Measurements from ENCODE around the gene AMMECR1L. TPM values are rescaled to one million over a fixed set of nuclear protein-coding genes. Genes with fewer than 3 reads are reported as not detected.
A peak's percentile ranks its signal among the peaks of the same experiment; 100 is the strongest.

Gene AMMECR1L
- total and polyA plus RNA-seq, 2 of the 13 experiments (the other 11 are each of a cell fraction or from before 2014, with no cell fraction given) = 9.1 to 14.2 TPM

DNA sequence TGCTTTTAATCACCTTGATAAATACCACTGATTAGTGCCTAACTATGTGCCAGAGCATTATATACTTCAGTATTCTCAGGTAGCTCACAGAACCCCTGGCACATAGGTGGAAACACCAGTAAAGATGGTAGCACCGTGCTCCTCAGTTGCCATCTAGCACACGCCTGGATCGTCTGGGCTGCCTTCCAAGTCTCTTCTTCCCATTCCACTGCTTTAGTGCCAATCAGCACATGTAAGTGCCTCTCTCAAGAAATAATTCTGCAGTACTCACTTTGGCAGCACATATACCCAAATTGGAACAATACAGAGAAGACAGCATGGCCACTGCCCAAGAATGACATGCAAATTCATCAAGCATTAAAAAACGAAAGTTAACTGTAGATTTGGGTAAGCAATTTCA lies 40.8 kb downstream of the AMMECR1L start:
- in situ Hi-C loops (cut with HindIII; ENCODE audit: extremely low pct_ligation_motif_present, low pct_unique_long_range_greater_than_20kb) = no loop called here
- FAIRE-seq (no peak), ATAC-seq (no peak), DNase-seq (ENCODE audit: low spot score) (no peak)
- Histone ChIP-seq H3K4me2 (ENCODE audit: low read depth, low read length) (no peak overlapping the region), H3K79me2 (ENCODE audit: insufficient read depth, low read length) (no peaks in the 10 kb centered on the region), H3K27me3 (ENCODE audit: control insufficient read depth in 1 of 2, insufficient read depth in 2 of 2, low read length in 2 of 2) (no peaks in the 10 kb centered on the region), H4K20me1 (ENCODE audit: insufficient read depth, low read length) (no peaks in the 10 kb centered on the region), H2AFZ (ENCODE audit: low read length) (no peak overlapping the region), H3K9me3 (ENCODE audit: low read length) (no peaks in the 10 kb centered on the region), H3K4me1 (ENCODE audit: insufficient read depth, low read length) (no peaks in the 10 kb centered on the region), H3K4me3 (replicated peaks in 1 of 3; ENCODE audit: insufficient read depth in 1 of 3, low read depth in 2 of 3, low read length in 3 of 3) (no peak overlapping the region), H3K9ac (ENCODE audit: insufficient read depth, low read depth, low read length) (no peak overlapping the region), H3K36me3 (replicated peaks in 1 of 2; ENCODE audit: control insufficient read depth in 1 of 2, insufficient read depth in 2 of 2, low read length in 2 of 2) (peaks cover 27 to 42% of the 10 kb centered on the region in 2 experiments), H3K27ac (ENCODE audit: extremely low read length, insufficient read depth, low read length) (no peak overlapping the region)
- intact Hi-C loops (cut with micrococcal nuclease; ENCODE audit: unreplicated experiment) = no loop called here
- WGBS (ENCODE audit: low lambda C conversion rate) = 94% methylated on average over 4 of the region's 4 CpGs
- POLR2A ChIA-PET = interaction anchor here (1.0 kb wide), 1 partner anchor 33 kb away, joined by 5 read pairs; no protein-coding TSS in a partner anchor
- BruUV-seq (replicated peaks) = no TSS peak
- CTCF ChIA-PET (ENCODE audit: low intra/inter-chr PET ratio, low total read pairs) = no interaction called here
- TF ChIP-seq NFIB (CRISPR knock-in tag; IDR thresholded peaks at IDR 0.05; ENCODE audit: borderline replicate concordance) = no peak
- TF ChIP-seq, protein P1, sequence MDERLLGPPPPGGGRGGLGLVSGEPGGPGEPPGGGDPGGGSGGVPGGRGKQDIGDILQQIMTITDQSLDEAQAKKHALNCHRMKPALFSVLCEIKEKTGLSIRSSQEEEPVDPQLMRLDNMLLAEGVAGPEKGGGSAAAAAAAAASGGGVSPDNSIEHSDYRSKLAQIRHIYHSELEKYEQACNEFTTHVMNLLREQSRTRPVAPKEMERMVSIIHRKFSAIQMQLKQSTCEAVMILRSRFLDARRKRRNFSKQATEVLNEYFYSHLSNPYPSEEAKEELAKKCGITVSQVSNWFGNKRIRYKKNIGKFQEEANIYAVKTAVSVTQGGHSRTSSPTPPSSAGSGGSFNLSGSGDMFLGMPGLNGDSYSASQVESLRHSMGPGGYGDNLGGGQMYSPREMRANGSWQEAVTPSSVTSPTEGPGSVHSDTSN (CRISPR knock-in tag; IDR thresholded peaks at IDR 0.05) = no peak
- TF ChIP-seq, protein P2, sequence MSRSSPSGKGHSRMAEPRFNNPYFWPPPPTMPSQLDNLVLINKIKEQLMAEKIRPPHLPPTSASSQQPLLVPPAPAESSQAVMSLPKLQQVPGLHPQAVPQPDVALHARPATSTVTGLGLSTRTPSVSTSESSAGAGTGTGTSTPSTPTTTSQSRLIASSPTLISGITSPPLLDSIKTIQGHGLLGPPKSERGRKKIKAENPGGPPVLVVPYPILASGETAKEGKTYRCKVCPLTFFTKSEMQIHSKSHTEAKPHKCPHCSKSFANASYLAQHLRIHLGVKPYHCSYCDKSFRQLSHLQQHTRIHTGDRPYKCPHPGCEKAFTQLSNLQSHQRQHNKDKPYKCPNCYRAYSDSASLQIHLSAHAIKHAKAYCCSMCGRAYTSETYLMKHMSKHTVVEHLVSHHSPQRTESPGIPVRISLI (CRISPR knock-in tag; IDR thresholded peaks at IDR 0.05; ENCODE audit: borderline replicate concordance) = 0 out of 2 replicates have a peak, but pooled peaks have one; percentile 20
- TF ChIP-seq, protein P3, sequence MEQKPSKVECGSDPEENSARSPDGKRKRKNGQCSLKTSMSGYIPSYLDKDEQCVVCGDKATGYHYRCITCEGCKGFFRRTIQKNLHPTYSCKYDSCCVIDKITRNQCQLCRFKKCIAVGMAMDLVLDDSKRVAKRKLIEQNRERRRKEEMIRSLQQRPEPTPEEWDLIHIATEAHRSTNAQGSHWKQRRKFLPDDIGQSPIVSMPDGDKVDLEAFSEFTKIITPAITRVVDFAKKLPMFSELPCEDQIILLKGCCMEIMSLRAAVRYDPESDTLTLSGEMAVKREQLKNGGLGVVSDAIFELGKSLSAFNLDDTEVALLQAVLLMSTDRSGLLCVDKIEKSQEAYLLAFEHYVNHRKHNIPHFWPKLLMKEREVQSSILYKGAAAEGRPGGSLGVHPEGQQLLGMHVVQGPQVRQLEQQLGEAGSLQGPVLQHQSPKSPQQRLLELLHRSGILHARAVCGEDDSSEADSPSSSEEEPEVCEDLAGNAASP (CRISPR knock-in tag; IDR thresholded peaks at IDR 0.05; ENCODE audit: borderline replicate concordance) = no peak
- no peak for TF ChIP-seq ZFYVE20 (CRISPR knock-in tag; IDR thresholded peaks at IDR 0.05; ENCODE audit: borderline replicate concordance, low read depth)
- no peak for TF ChIP-seq SALL1 (CRISPR knock-in tag; IDR thresholded peaks at IDR 0.05)
- TF ChIP-seq TBX3 (IDR thresholded peaks at IDR 0.05; ENCODE audit: borderline replicate concordance) = no peak
- TF ChIP-seq, protein P4, sequence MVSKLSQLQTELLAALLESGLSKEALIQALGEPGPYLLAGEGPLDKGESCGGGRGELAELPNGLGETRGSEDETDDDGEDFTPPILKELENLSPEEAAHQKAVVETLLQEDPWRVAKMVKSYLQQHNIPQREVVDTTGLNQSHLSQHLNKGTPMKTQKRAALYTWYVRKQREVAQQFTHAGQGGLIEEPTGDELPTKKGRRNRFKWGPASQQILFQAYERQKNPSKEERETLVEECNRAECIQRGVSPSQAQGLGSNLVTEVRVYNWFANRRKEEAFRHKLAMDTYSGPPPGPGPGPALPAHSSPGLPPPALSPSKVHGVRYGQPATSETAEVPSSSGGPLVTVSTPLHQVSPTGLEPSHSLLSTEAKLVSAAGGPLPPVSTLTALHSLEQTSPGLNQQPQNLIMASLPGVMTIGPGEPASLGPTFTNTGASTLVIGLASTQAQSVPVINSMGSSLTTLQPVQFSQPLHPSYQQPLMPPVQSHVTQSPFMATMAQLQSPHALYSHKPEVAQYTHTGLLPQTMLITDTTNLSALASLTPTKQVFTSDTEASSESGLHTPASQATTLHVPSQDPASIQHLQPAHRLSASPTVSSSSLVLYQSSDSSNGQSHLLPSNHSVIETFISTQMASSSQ (IDR thresholded peaks at IDR 0.05; ENCODE audit: low read depth) = no peak
- TF ChIP-seq, protein P4 (CRISPR knock-in tag; IDR thresholded peaks at IDR 0.05; ENCODE audit: borderline replicate concordance) = no peak
- peak; percentile 37; the same call in 1 of the 2 replicates for TF ChIP-seq POLR2G (IDR thresholded peaks at IDR 0.05; ENCODE audit: low read depth, low read length)
- TF ChIP-seq SATB2 (CRISPR knock-in tag; IDR thresholded peaks at IDR 0.05) = no peak
- TF ChIP-seq POLR2A (IDR thresholded peaks at IDR 0.05; ENCODE audit: insufficient read depth in 1 of 2, low read depth in 2 of 2, low read length in 2 of 2) = 0 out of 4 replicates have a peak, but pooled peaks of 1 of the 2 experiments have one; percentile 29
- no peak for TF ChIP-seq ZNF446 (CRISPR knock-in tag; IDR thresholded peaks at IDR 0.05)
- TF ChIP-seq ZNF20 (CRISPR knock-in tag; IDR thresholded peaks at IDR 0.05) = no peak
- TF ChIP-seq ZNF543 (CRISPR knock-in tag; IDR thresholded peaks at IDR 0.05) = no peak
- TF ChIP-seq, protein P5, sequence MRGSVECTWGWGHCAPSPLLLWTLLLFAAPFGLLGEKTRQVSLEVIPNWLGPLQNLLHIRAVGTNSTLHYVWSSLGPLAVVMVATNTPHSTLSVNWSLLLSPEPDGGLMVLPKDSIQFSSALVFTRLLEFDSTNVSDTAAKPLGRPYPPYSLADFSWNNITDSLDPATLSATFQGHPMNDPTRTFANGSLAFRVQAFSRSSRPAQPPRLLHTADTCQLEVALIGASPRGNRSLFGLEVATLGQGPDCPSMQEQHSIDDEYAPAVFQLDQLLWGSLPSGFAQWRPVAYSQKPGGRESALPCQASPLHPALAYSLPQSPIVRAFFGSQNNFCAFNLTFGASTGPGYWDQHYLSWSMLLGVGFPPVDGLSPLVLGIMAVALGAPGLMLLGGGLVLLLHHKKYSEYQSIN (CRISPR knock-in tag; IDR thresholded peaks at IDR 0.05; ENCODE audit: borderline replicate concordance) = no peak
- TF ChIP-seq TBP (CRISPR knock-in tag; IDR thresholded peaks at IDR 0.05) = no peak

Measured in HepG2 (cell line).